Measurements from ENCODE around the gene USO1. TPM values are rescaled to one million over a fixed set of nuclear protein-coding genes. Genes with fewer than 3 reads are reported as not detected.
"Not testable (repeated sequence)": the region's sequence is repeated elsewhere in the genome, so short reads cannot be mapped to it uniquely, and the experiment has no call there.

USO1 gene
- total RNA-seq, 1 donor from 2014 or later = 55.4 TPM

GRCh38 chr4:75683482-75684155 is 40.8 kb upstream of the USO1 start:
- Mint-ChIP-seq H3K4me3 (no peak overlapping the region), H3K9me3 (peaks cover 4% of the 10 kb centered on the region), H3K4me1 (ENCODE audit: unreplicated experiment) (peaks cover 4% of the 10 kb centered on the region), H3K27me3 (no peaks in the 10 kb centered on the region), H3K36me3 (peaks cover 1% of the 10 kb centered on the region), H3K27ac (no peak overlapping the region)
- no peak for TF ChIP-seq CTCF (conservative IDR thresholded peaks at IDR 0.05)
- no peak for DNase-seq (ENCODE audit: extremely low spot score, unreplicated experiment)

- H3K4me1 Mint-ChIP-seq (ENCODE audit: unreplicated experiment) = no peaks in the 10 kb centered on the region
- no peaks in the 10 kb centered on the region for H3K27me3 Mint-ChIP-seq
- peaks cover 8% of the 10 kb centered on the region for H3K36me3 Mint-ChIP-seq
- TF ChIP-seq CTCF (conservative IDR thresholded peaks at IDR 0.05) = no peak
- no peak overlapping the region for H3K27ac Mint-ChIP-seq
- H3K9me3 Mint-ChIP-seq = peaks cover 4% of the 10 kb centered on the region
- no peak for DNase-seq (ENCODE audit: extremely low spot score, unreplicated experiment)
- no peak overlapping the region for H3K4me3 Mint-ChIP-seq
Measured at GRCh38 chr4:75685546-75686189, 38.7 kb upstream of the USO1 start.

- DNase-seq (ENCODE audit: extremely low spot score, unreplicated experiment) = no peak
- no peaks in the 10 kb centered on the region for H3K27me3 Mint-ChIP-seq
- no peak for TF ChIP-seq CTCF (conservative IDR thresholded peaks at IDR 0.05)
- H3K27ac Mint-ChIP-seq = no peak overlapping the region
- H3K4me1 Mint-ChIP-seq (ENCODE audit: unreplicated experiment) = no peaks in the 10 kb centered on the region
- peaks cover 4% of the 10 kb centered on the region for H3K9me3 Mint-ChIP-seq
- H3K4me3 Mint-ChIP-seq = no peak overlapping the region
- H3K36me3 Mint-ChIP-seq = peaks cover 8% of the 10 kb centered on the region
Measured at GRCh38 chr4:75686346-75686745, 38.0 kb upstream of the USO1 start.

GRCh38 chr4:75687125-75687524 is 37.3 kb upstream of the USO1 start:
- not testable (repeated sequence) for H3K36me3 Mint-ChIP-seq, H3K4me3 Mint-ChIP-seq, H3K27me3 Mint-ChIP-seq

GRCh38 chr4:75692066-75692465 is 32.3 kb upstream of the USO1 start:
- H3K27me3 Mint-ChIP-seq; H3K4me1 Mint-ChIP-seq (ENCODE audit: unreplicated experiment); H3K27ac Mint-ChIP-seq; DNase-seq (ENCODE audit: extremely low spot score, unreplicated experiment); H3K36me3 Mint-ChIP-seq; H3K9me3 Mint-ChIP-seq; H3K4me3 Mint-ChIP-seq: not testable (repeated sequence)

More at GRCh38 chr4:75687125-75687524, 37.3 kb upstream of the USO1 start:
- not testable (repeated sequence) for H3K9me3 Mint-ChIP-seq; H3K27ac Mint-ChIP-seq; DNase-seq (ENCODE audit: extremely low spot score, unreplicated experiment); H3K4me1 Mint-ChIP-seq (ENCODE audit: unreplicated experiment)

GRCh38 chr4:75696071-75696470 is 28.3 kb upstream of the USO1 start:
- no peak for DNase-seq (ENCODE audit: extremely low spot score, unreplicated experiment)
- no peak overlapping the region for H3K4me3 Mint-ChIP-seq
- peaks cover 5% of the 10 kb centered on the region for H3K4me1 Mint-ChIP-seq (ENCODE audit: unreplicated experiment)
- no peaks in the 10 kb centered on the region for H3K27me3 Mint-ChIP-seq
- no peak for TF ChIP-seq CTCF (conservative IDR thresholded peaks at IDR 0.05)
- peaks cover 5% of the 10 kb centered on the region for H3K36me3 Mint-ChIP-seq
- no peaks in the 10 kb centered on the region for H3K9me3 Mint-ChIP-seq
- no peak overlapping the region for H3K27ac Mint-ChIP-seq

All from type B pancreatic cell (in vitro differentiated cells).